Measurements from ENCODE around the gene CAPNS1.

- no peak for TF ChIP-seq POLR2A (IDR thresholded peaks at IDR 0.05)
- no peak for TF ChIP-seq CTCF (IDR thresholded peaks at IDR 0.05)
- no peak for TF ChIP-seq EP300 (IDR thresholded peaks at IDR 0.05)
These were observed 18.9 kb upstream of the CAPNS1 start for GRCh38 chr19:36120984-36121358.
